Fibroblast of mammary gland (primary cell): Measurements from ENCODE around the gene RNF138.
"Not testable (repeated sequence)": the region's sequence is repeated elsewhere in the genome, so short reads cannot be mapped to it uniquely, and the experiment has no call there.

Source experiments
- DNase-seq: peaks from one replicate; pipeline ENCODE4 v3.0.0-alpha.2; 2010; ENCODE audit warnings: low read depth
- H3K4me3 ChIP-seq: 2 replicates; pipeline ENCODE4 v1.5.1; 2011; ENCODE audit warnings: low read depth, mild to moderate bottlenecking, low read length, moderate library complexity; ENCODE audit not compliant: control insufficient read depth
- TF ChIP-seq, protein P1 (sequence below): conservative IDR thresholded peaks from 2 replicates; pipeline ENCODE4 v1.5.1; 2011; ENCODE audit warnings: low read depth, low read length, inconsistent platforms; ENCODE audit not compliant: control insufficient read depth, insufficient read depth

Gene RNF138

DNA sequence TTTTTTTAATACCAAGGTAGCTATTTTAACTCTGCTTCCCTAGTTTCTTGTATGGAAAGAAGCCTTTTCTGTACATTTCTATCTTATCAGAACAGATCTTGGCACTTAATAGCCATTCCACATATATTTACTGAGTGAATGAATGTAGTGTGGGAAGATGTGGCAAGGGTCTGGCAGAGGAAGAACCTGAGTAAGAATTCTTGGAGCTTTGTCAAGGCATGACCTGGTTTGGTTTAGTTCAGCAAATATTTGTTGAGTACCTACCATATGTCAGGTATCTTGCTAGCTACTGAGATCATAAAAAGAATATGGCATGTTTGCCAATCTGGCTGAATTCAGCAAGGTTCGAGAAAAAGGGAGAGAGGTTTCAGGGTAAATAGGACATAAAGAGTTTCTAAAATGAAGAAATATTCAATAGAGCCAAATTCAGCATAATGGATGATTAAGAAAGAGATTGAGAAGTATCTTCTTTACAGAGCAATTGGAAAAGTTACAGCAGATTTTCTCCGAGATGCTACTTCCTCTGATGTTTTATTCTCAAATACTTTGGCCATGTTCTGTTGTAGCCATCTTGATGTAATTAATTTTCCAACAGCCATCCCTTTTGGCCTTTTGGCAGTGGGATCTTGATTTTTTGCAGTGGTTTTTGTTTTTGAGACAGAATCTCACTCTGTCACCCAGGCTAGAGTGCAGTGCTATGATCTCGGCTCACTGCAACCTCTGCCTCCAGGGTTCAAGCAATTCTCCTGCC is 76.5 kb downstream of the RNF138 start:
- DNase-seq = no peak
- TF ChIP-seq, protein P1, sequence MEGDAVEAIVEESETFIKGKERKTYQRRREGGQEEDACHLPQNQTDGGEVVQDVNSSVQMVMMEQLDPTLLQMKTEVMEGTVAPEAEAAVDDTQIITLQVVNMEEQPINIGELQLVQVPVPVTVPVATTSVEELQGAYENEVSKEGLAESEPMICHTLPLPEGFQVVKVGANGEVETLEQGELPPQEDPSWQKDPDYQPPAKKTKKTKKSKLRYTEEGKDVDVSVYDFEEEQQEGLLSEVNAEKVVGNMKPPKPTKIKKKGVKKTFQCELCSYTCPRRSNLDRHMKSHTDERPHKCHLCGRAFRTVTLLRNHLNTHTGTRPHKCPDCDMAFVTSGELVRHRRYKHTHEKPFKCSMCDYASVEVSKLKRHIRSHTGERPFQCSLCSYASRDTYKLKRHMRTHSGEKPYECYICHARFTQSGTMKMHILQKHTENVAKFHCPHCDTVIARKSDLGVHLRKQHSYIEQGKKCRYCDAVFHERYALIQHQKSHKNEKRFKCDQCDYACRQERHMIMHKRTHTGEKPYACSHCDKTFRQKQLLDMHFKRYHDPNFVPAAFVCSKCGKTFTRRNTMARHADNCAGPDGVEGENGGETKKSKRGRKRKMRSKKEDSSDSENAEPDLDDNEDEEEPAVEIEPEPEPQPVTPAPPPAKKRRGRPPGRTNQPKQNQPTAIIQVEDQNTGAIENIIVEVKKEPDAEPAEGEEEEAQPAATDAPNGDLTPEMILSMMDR = no peak
- H3K4me3 ChIP-seq = no peak overlapping the region

DNA sequence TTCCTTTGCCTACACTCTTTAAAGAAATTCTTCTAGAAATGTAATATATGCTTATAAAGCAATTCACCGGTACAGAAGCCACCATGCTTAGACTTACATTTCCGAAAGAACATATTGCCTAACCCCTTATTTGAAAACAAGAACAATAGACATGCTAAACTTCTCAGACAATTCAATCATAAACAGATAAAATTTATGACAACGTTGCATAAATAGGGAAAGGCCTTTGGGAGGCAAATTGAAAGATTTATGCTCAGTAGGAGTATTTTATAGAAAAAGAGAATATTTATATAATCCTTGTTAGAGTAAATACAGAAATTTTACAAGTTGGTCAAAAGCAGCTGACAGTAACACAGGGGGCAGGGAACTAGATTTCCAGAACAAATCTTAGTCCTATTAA is 82.0 kb downstream of the RNF138 start:
- TF ChIP-seq, protein P1 = no peak
- no peak overlapping the region for H3K4me3 ChIP-seq
- no peak for DNase-seq

DNA sequence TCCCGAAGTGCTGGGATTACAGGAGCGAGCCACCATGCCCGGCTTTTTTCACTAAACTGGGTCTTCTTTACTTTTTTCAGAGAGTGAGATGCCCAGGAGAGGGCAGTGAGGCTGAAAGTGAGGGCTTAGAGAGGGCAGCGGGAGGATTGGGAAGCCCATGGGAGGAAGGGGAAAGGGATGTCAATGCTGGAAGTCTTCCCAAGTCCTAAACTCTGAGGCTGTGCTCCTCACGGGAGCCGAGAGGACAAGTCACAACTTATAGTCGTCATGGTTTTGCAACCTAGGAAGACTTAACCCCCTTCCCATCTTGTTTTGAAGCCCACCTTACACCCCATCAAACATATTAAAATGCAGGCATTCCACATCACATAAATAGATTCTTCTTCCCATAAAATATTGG is 83.0 kb downstream of the RNF138 start:
- TF ChIP-seq, protein P1 = no peak

DNA sequence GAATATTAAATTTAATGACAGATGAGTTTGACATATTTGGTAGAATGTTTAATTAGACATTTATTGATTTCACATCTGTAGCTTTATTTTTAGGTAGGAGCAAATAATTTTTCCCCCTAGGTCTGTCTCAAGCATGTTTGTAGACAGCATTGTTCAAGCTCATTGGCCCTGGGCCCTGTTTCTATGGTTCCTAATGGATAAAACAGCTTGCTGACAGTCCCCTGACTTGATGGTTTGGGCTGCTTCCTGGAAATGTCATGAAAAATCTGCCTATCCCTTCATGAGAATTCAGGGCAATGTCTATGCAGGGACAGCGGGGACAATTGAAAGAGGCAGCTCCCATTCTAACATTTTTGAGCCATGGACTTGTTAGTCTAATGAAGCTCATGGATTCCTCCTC is 83.6 kb downstream of the RNF138 start:
- H3K4me3 ChIP-seq = no peak overlapping the region
- no peak for DNase-seq
- TF ChIP-seq, protein P1 = no peak

More for the DNA sequence above, 83.0 kb downstream of the RNF138 start:
- H3K4me3 ChIP-seq = no peak overlapping the region
- no peak for DNase-seq

DNA sequence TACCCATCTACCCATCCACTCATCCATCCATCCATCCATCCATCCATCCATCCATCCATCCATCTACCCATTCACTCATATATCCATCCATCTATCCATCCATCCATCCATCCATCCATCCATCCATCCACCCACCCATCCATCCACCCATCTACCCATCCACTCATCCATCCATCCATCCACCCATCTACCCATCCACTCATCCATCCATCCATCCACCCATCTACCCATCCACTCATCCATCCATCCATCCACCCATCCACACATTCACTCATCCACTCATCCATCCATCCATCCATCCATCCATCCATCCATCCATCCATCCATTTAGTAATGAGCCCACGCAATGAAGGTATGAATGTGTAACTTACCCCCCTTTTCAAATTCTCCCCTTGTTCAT is 85.1 kb downstream of the RNF138 start:
- H3K4me3 ChIP-seq, DNase-seq: not testable (repeated sequence)

DNA sequence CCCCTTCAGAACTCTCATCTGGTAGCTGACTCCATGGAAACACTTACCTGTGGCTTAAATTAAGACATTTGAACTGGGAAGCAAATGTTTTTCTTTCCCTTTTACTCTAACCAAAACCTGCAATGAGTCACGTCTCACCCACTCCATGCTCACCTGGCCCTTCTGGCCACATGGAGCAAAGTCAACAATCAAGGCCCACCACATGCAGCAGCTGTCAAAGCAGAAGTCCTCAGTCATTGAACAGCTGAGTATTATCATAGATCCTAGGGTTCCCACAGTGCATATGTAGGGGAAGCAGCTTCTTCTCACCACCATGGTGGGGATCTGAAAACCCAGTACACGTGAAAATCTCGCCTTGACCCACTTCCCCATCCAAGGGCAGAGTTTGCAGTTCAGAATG is 85.9 kb downstream of the RNF138 start:
- no peak overlapping the region for H3K4me3 ChIP-seq
- TF ChIP-seq, protein P1 = no peak
- DNase-seq = no peak
